Breast epithelium (tissue), 3 donors: ENCODE data around the gene SNTB2.
A peak's percentile ranks its signal among the peaks of the same experiment; 100 is the strongest.

Source experiments
- CTCF ChIP-seq, 3 donors: fragments of 450-650 bp; IDR thresholded peaks; one replicate each; pipeline ENCODE4 v1.5.1; 2016 to 2017; ENCODE audit warnings: antibody characterized with exemption in 3 of 3, mild to moderate bottlenecking in 3 of 3, moderate library complexity in 3 of 3
- POLR2AphosphoS5 ChIP-seq, 3 donors: sonication (generic); formaldehyde crosslinking; IDR thresholded peaks; one replicate each; pipeline ENCODE4 v1.6.1; 2017; ENCODE audit warnings: antibody characterized with exemption in 3 of 3

GRCh38 chr16:69330286-69331109 is 143.5 kb downstream of the SNTB2 start, which contains the start of gene PDF:
- TF ChIP-seq CTCF (IDR thresholded peaks at IDR 0.05), result no peak
- peak; percentile 64 to 83 (median 64) for TF ChIP-seq POLR2AphosphoS5 (IDR thresholded peaks at IDR 0.05)
